GM18907 (cell line): Measurements from ENCODE around the gene TSKU.
A peak's percentile ranks its signal among the peaks of the same experiment; 100 is the strongest.
"Not testable (repeated sequence)": the region's sequence is repeated elsewhere in the genome, so short reads cannot be mapped to it uniquely, and the experiment has no call there.

Experiments used
- ATAC-seq: cut with Tn5 transposase; IDR thresholded peaks from one replicate; pipeline ENCODE4 v1.9.1; 2021; ENCODE audit warnings: mild to moderate bottlenecking, moderate library complexity; ENCODE audit not compliant: unreplicated experiment

TSKU gene

GRCh38 chr11:76787911-76788596 is 4.9 kb downstream of the TSKU start:
- no peak for ATAC-seq

GRCh38 chr11:76788661-76789442 is 5.7 kb downstream of the TSKU start:
- no peak for ATAC-seq

- ATAC-seq, result no peak
These were observed 6.2 kb downstream of the TSKU start for GRCh38 chr11:76789443-76789719.

GRCh38 chr11:76790251-76790650 is 7.1 kb downstream of the TSKU start:
- ATAC-seq, result no peak

- not testable (repeated sequence) for ATAC-seq
These were observed 8.0 kb downstream of the TSKU start for GRCh38 chr11:76791002-76791770.

GRCh38 chr11:76791861-76792260 is 8.7 kb downstream of the TSKU start:
- no peak for ATAC-seq

- ATAC-seq, result no peak
These were observed 9.5 kb downstream of the TSKU start for GRCh38 chr11:76792505-76793264.

GRCh38 chr11:76793391-76794291 is 10.5 kb downstream of the TSKU start:
- ATAC-seq, result no peak

- ATAC-seq, result no peak
These were observed 11.5 kb downstream of the TSKU start for GRCh38 chr11:76794371-76795289.

- ATAC-seq, result no peak
These were observed 12.3 kb downstream of the TSKU start for GRCh38 chr11:76795290-76795935.

GRCh38 chr11:76795936-76796441 is 12.8 kb downstream of the TSKU start:
- ATAC-seq, result no peak

GRCh38 chr11:76796511-76797198 is 13.5 kb downstream of the TSKU start:
- ATAC-seq, result no peak

- ATAC-seq, result no peak
These were observed 14.4 kb downstream of the TSKU start for GRCh38 chr11:76797341-76798201.

- no peak for ATAC-seq
These were observed 15.0 kb downstream of the TSKU start for GRCh38 chr11:76798202-76798581.

- ATAC-seq, result no peak
These were observed 15.5 kb downstream of the TSKU start for GRCh38 chr11:76798671-76799065.

GRCh38 chr11:76799066-76799804 is 16.1 kb downstream of the TSKU start:
- ATAC-seq, result peak; percentile 80
